Measurements from ENCODE around the gene SCD5. TPM values are rescaled to one million over a fixed set of nuclear protein-coding genes. Genes with fewer than 3 reads are reported as not detected.

SCD5 gene
- total and polyA plus RNA-seq, 2 of the 8 experiments (the other 6 are each of a cell fraction or from before 2014, with no cell fraction given), result 0.92 to 1.2 TPM

- FAIRE-seq, result no peak
- no peaks in the 10 kb centered on the region for H4K20me1 ChIP-seq (replicated peaks in 1 of 2; ENCODE audit: control insufficient read depth in 1 of 2, insufficient read depth in 2 of 2, low read length in 2 of 2)
- H3K4me1 ChIP-seq (replicated peaks in 1 of 4; ENCODE audit: control insufficient read depth in 3 of 4, insufficient read depth in 4 of 4, low read length in 3 of 4), result no peaks in the 10 kb centered on the region; a peak in 2 of 7 replicates
- WGBS, 2 experiments (ENCODE audit: extremely low coverage in 1 of 2, insufficient coverage in 1 of 2, insufficient read length in 1 of 2, insufficient replicate concordance in 2 of 2, low coverage in 1 of 2, low lambda C conversion rate in 2 of 2, missing lambda C conversion rate in 1 of 2), result 92% methylated on average over 5 of the region's 5 CpGs; no CpG with 5 or more reads in 1 of the 2 experiments
- H3K27me3 ChIP-seq (replicated peaks in 1 of 4; ENCODE audit: control insufficient read depth in 3 of 4, extremely low read depth in 1 of 4, insufficient read depth in 3 of 4, low read length in 3 of 4), result no peaks in the 10 kb centered on the region
- no peaks in the 10 kb centered on the region for H3K36me3 ChIP-seq (ENCODE audit: control insufficient read depth in 2 of 4, insufficient read depth in 4 of 4, low read length in 3 of 4)
- no peak overlapping the region for H2BK12ac ChIP-seq (ENCODE audit: low read depth, low read length)
- H4K5ac ChIP-seq (ENCODE audit: insufficient read length, low read depth, low read length), result no peak overlapping the region
- no peak overlapping the region for H3K23ac ChIP-seq (ENCODE audit: insufficient read length)
- H3K4ac ChIP-seq (replicated peaks; ENCODE audit: insufficient read length, low read depth, low read length), result no peak overlapping the region
- ChIA-PET CTCF (ENCODE audit: partially characterized antibody) (interaction anchor here (0.6 to 1.4 kb wide), 6 partner anchors 25 to 208 kb away, joined by 3 to 5 read pairs (median 3); no protein-coding TSS in a partner anchor), POLR2A (ENCODE audit: partially characterized antibody) (interaction anchor here (1.5 kb wide), 1 partner anchor 18 kb away, joined by 3 read pairs; no protein-coding TSS in a partner anchor)
- H4K91ac ChIP-seq (replicated peaks; ENCODE audit: insufficient read length, low read length), result no peak overlapping the region
- no peaks in the 10 kb centered on the region for H3K79me1 ChIP-seq (ENCODE audit: low read depth, low read length)
- no peaks in the 10 kb centered on the region for H3K9me3 ChIP-seq (ENCODE audit: insufficient read depth in 2 of 2, low read depth in 1 of 2, low read length in 1 of 2)
- H2BK5ac ChIP-seq (ENCODE audit: low read depth, low read length), result no peak overlapping the region
- TF ChIP-seq PHF8 (conservative IDR thresholded peaks at IDR 0.05; ENCODE audit: low read depth, low read length), result no peak
- no peak for TF ChIP-seq TCF12 (IDR thresholded peaks at IDR 0.05; ENCODE audit: low read depth, low read length)
- no peak for TF ChIP-seq SAP30 (IDR thresholded peaks at IDR 0.05; ENCODE audit: insufficient read depth, insufficient replicate concordance, low read length)
- TF ChIP-seq EGR1 (IDR thresholded peaks at IDR 0.05; ENCODE audit: borderline replicate concordance, low read depth, low read length), result no peak
- TF ChIP-seq FOSL1 (IDR thresholded peaks at IDR 0.05; ENCODE audit: insufficient read depth, low read depth, low read length), result no peak
- TF ChIP-seq KDM4A (IDR thresholded peaks at IDR 0.05; ENCODE audit: low read depth, low read length, severe bottlenecking), result no peak
- TF ChIP-seq CREB1 (IDR thresholded peaks at IDR 0.05), result no peak
- TF ChIP-seq SIN3A (conservative IDR thresholded peaks at IDR 0.05 in 1 of 2, IDR thresholded peaks at IDR 0.05 in 1 of 2; ENCODE audit: low read depth in 1 of 2, low read length in 2 of 2), result no peak
- no peak for DNase-seq (ENCODE audit: low read depth in 1 of 2, low spot score in 2 of 2)
- H3K56ac ChIP-seq (replicated peaks; ENCODE audit: insufficient read length, low read depth, low read length), result no peak overlapping the region
- no peak overlapping the region for H3K27ac ChIP-seq (ENCODE audit: low read depth, low read length)
- no peak overlapping the region for H2AFZ ChIP-seq (ENCODE audit: low read length)
- H3K4me3 ChIP-seq (ENCODE audit: extremely low read depth in 1 of 4, insufficient read depth in 2 of 4, low read depth in 3 of 4, low read length in 4 of 4), result no peak overlapping the region
- no peaks in the 10 kb centered on the region for H3K23me2 ChIP-seq (ENCODE audit: low read depth, low read length)
- H2BK120ac ChIP-seq (replicated peaks; ENCODE audit: low read depth, low read length), result no peak overlapping the region
- no peaks in the 10 kb centered on the region for H3K79me2 ChIP-seq (ENCODE audit: control insufficient read depth in 1 of 2, insufficient read depth in 2 of 2, low read length in 2 of 2)
- no peak overlapping the region for H4K8ac ChIP-seq (ENCODE audit: extremely low read depth, insufficient read depth, low read length)
- no peak overlapping the region for H3K4me2 ChIP-seq (ENCODE audit: insufficient read depth in 1 of 2, low read depth in 2 of 2, low read length in 2 of 2)
- H3K14ac ChIP-seq (ENCODE audit: insufficient read length), result no peak overlapping the region
- no peak overlapping the region for H3K9ac ChIP-seq (replicated peaks in 1 of 4; ENCODE audit: extremely low read depth in 1 of 4, low read depth in 3 of 4, low read length in 3 of 4)
- H2BK20ac ChIP-seq (ENCODE audit: low read length), result no peak overlapping the region
- H3K18ac ChIP-seq (ENCODE audit: extremely low read depth, low read length), result no peak overlapping the region
- H2BK15ac ChIP-seq (ENCODE audit: low read length), result no peak overlapping the region
- no peak overlapping the region for H2AK5ac ChIP-seq (ENCODE audit: low read depth, low read length)
Observed at GRCh38 chr4:82666970-82667665, 131.5 kb downstream of the SCD5 start.
